ENCODE measurements around the gene DLGAP1. TPM values are rescaled to one million over a fixed set of nuclear protein-coding genes. Genes with fewer than 3 reads are reported as not detected.

Gene DLGAP1
- total and polyA plus RNA-seq, 4 donors: 0.54 to 11.8 (median 3.1) TPM

DNA sequence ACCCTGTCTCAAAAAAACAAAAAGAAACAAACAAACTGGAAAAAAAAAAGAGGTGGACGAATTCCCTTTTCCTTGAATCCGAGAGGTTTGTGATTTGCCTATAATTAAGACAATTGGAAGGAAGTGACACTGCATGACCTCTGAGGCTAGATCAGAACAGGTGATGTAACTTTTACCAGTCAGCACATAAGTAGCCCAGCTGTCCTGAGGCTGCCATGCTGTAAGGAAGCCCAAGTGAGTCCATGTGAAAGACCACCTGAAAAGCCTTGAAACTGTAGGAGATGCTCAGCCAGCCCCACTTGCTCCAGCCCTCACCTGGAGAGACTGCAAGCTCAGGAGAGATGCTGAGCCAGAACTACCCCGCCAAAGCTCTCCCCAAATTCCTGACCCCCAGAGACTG lies 838.4 kb downstream of the DLGAP1 start:
- no peaks in the 10 kb centered on the region for H3K27me3 ChIP-seq (ENCODE audit: control insufficient read depth in 3 of 3, insufficient read depth in 3 of 3, low read length in 2 of 3)
- no peak overlapping the region for H3K9ac ChIP-seq (ENCODE audit: insufficient read depth in 1 of 2, low read length in 2 of 2)
- no peak for DNase-seq
- ATAC-seq (ENCODE audit: insufficient read depth, low FRiP score): no peak
- H3K9me3 ChIP-seq (ENCODE audit: control insufficient read depth in 4 of 4, insufficient read depth in 3 of 4, low read length in 3 of 4): no peaks in the 10 kb centered on the region
- TF ChIP-seq, protein P1, sequence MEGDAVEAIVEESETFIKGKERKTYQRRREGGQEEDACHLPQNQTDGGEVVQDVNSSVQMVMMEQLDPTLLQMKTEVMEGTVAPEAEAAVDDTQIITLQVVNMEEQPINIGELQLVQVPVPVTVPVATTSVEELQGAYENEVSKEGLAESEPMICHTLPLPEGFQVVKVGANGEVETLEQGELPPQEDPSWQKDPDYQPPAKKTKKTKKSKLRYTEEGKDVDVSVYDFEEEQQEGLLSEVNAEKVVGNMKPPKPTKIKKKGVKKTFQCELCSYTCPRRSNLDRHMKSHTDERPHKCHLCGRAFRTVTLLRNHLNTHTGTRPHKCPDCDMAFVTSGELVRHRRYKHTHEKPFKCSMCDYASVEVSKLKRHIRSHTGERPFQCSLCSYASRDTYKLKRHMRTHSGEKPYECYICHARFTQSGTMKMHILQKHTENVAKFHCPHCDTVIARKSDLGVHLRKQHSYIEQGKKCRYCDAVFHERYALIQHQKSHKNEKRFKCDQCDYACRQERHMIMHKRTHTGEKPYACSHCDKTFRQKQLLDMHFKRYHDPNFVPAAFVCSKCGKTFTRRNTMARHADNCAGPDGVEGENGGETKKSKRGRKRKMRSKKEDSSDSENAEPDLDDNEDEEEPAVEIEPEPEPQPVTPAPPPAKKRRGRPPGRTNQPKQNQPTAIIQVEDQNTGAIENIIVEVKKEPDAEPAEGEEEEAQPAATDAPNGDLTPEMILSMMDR (IDR thresholded peaks at IDR 0.05; ENCODE audit: control extremely low read depth, extremely low read depth): no peak
- H3K36me3 ChIP-seq (ENCODE audit: control insufficient read depth in 4 of 4, insufficient read depth in 4 of 4, low read length in 4 of 4): no peaks in the 10 kb centered on the region
- H3K27ac ChIP-seq (ENCODE audit: low read depth in 1 of 2, low read length in 1 of 2): no peak overlapping the region
- 88 to 91% methylated on average over 3 of the region's 3 CpGs for WGBS, 2 donors
- peaks cover 0 to 10% (median 0%) of the 10 kb centered on the region in 5 donors for H3K4me1 ChIP-seq (ENCODE audit: control insufficient read depth in 5 of 5, insufficient read depth in 5 of 5, low read length in 5 of 5)
- no peak overlapping the region for H3K4me3 ChIP-seq

DNA sequence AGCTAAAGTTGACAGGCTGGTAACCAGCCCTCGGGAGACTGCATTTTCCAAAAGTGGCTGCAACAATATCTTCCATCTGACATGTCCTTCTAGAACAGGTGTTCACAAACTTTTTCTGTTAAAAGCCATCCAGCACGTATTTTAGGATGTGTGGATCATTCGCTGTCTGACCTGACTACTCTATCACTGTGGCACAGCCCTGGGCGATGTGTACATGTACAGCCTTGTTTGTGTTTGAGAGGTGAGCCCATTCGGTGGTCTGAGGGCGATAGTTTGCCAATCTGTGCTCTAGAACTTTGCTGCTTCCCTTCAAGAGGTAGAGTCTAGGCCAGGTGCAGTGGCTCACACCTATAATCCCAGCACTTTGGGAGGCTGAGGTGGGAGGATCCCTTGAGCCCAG lies 839.0 kb downstream of the DLGAP1 start:
- Histone ChIP-seq H3K9ac (ENCODE audit: insufficient read depth in 1 of 2, low read length in 2 of 2) (no peak overlapping the region), H3K4me3 (no peak overlapping the region), H3K4me1 (ENCODE audit: control insufficient read depth in 5 of 5, insufficient read depth in 5 of 5, low read length in 5 of 5) (peaks cover 0 to 16% (median 0%) of the 10 kb centered on the region in 5 donors), H3K9me3 (ENCODE audit: control insufficient read depth in 4 of 4, insufficient read depth in 3 of 4, low read length in 3 of 4) (no peaks in the 10 kb centered on the region), H3K36me3 (ENCODE audit: control insufficient read depth in 4 of 4, insufficient read depth in 4 of 4, low read length in 4 of 4) (no peaks in the 10 kb centered on the region), H3K27ac (ENCODE audit: low read depth in 1 of 2, low read length in 1 of 2) (no peak overlapping the region), H3K27me3 (ENCODE audit: control insufficient read depth in 3 of 3, insufficient read depth in 3 of 3, low read length in 2 of 3) (no peaks in the 10 kb centered on the region)
- TF ChIP-seq, protein P1 (IDR thresholded peaks at IDR 0.05; ENCODE audit: control extremely low read depth, extremely low read depth): no peak
- 94 to 96% methylated on average over 6 of the region's 6 CpGs for WGBS, 2 donors
- ATAC-seq (ENCODE audit: insufficient read depth, low FRiP score): no peak
- no peak for DNase-seq

DNA sequence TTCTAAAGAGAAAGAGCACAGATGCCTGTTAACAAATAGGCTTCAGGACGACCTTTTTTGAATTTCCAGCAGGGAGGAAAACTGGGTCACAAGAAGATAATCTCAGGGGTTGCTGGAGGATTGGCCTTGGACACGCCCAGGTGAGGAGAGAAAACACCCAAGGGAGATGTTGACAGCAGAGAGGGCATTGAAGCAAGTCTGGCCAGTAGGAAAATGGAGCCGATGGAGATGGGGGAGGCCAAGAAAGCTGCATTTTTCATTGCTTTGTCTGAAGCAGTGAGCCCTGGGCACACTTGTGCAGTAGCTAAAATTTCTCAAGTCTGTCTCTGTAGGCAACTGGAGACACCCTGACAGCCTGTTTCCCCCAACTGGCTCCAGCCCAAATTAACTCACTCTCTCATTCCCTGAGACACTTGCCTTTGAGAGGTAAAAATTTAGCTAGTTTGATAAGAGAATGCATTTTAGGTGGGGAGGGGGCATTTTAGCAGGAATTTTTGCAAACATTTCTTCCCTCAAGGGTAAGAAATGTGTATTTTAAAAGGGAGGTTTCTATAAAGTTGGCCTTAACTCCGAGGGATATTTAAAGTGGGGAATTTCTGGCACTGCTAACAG lies 839.6 kb downstream of the DLGAP1 start:
- ATAC-seq (ENCODE audit: insufficient read depth, low FRiP score) (no peak), DNase-seq (peak in 2 of 3 donors; percentile 33 to 52)
- no peaks in the 10 kb centered on the region for H3K36me3 ChIP-seq (ENCODE audit: control insufficient read depth in 4 of 4, insufficient read depth in 4 of 4, low read length in 4 of 4)
- no peaks in the 10 kb centered on the region for H3K9me3 ChIP-seq (ENCODE audit: control insufficient read depth in 4 of 4, insufficient read depth in 3 of 4, low read length in 3 of 4)
- peaks cover 0 to 17% (median 0%) of the 10 kb centered on the region in 5 donors for H3K4me1 ChIP-seq (ENCODE audit: control insufficient read depth in 5 of 5, insufficient read depth in 5 of 5, low read length in 5 of 5)
- TF ChIP-seq, protein P1 (IDR thresholded peaks at IDR 0.05; ENCODE audit: control extremely low read depth, extremely low read depth): no peak
- H3K27me3 ChIP-seq (ENCODE audit: control insufficient read depth in 3 of 3, insufficient read depth in 3 of 3, low read length in 2 of 3): no peaks in the 10 kb centered on the region
- no peak overlapping the region for H3K4me3 ChIP-seq
- no peak overlapping the region for H3K27ac ChIP-seq (ENCODE audit: low read depth in 1 of 2, low read length in 1 of 2)
- no peak overlapping the region for H3K9ac ChIP-seq (ENCODE audit: insufficient read depth in 1 of 2, low read length in 2 of 2)
- WGBS, 2 donors: 65 to 71% methylated on average over 4 of the region's 4 CpGs

DNA sequence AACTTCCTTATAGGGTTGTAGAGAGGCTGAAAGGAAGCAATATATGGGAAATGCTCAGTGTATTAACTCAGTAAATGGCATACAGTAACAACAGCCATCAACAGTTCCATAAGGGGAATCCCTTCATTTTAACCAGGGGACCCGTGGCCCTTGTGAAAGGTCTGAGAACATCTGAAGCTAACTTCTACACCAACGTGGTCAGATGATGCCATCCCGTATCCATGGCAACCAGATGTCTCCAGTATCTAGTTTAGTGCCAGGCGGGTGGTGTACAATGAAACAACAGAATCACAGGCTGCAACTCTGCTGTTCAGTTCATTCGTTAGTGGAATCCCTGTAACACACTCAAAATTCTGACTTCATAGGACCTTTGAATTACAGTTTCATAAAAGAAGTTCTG lies 842.8 kb downstream of the DLGAP1 start:
- Histone ChIP-seq H3K9me3 (ENCODE audit: control insufficient read depth in 4 of 4, insufficient read depth in 3 of 4, low read length in 3 of 4) (no peaks in the 10 kb centered on the region), H3K27me3 (ENCODE audit: control insufficient read depth in 3 of 3, insufficient read depth in 3 of 3, low read length in 2 of 3) (no peaks in the 10 kb centered on the region), H3K4me1 (ENCODE audit: control insufficient read depth in 5 of 5, insufficient read depth in 5 of 5, low read length in 5 of 5) (peaks cover 0 to 17% (median 0%) of the 10 kb centered on the region in 5 donors), H3K9ac (ENCODE audit: insufficient read depth in 1 of 2, low read length in 2 of 2) (no peak overlapping the region), H3K4me3 (no peak overlapping the region), H3K36me3 (ENCODE audit: control insufficient read depth in 4 of 4, insufficient read depth in 4 of 4, low read length in 4 of 4) (no peaks in the 10 kb centered on the region), H3K27ac (ENCODE audit: low read depth in 1 of 2, low read length in 1 of 2) (no peak overlapping the region)
- WGBS, 2 donors: 72 to 79% methylated on average over 5 of the region's 5 CpGs
- TF ChIP-seq, protein P1 (IDR thresholded peaks at IDR 0.05; ENCODE audit: control extremely low read depth, extremely low read depth): no peak
- ATAC-seq (ENCODE audit: insufficient read depth, low FRiP score) (no peak), DNase-seq (no peak)

All from lung (tissue), 12 donors.